Medulla oblongata (tissue), 1 donor: ENCODE results near the gene GNRHR.
"Not testable (repeated sequence)": the region's sequence is repeated elsewhere in the genome, so short reads cannot be mapped to it uniquely, and the experiment has no call there.

Experiments used
- DNase-seq: peaks from one replicate; pipeline ENCODE4 v3.0.0-alpha.2; 2015; ENCODE audit errors: extremely low spot score

The GNRHR gene

DNA sequence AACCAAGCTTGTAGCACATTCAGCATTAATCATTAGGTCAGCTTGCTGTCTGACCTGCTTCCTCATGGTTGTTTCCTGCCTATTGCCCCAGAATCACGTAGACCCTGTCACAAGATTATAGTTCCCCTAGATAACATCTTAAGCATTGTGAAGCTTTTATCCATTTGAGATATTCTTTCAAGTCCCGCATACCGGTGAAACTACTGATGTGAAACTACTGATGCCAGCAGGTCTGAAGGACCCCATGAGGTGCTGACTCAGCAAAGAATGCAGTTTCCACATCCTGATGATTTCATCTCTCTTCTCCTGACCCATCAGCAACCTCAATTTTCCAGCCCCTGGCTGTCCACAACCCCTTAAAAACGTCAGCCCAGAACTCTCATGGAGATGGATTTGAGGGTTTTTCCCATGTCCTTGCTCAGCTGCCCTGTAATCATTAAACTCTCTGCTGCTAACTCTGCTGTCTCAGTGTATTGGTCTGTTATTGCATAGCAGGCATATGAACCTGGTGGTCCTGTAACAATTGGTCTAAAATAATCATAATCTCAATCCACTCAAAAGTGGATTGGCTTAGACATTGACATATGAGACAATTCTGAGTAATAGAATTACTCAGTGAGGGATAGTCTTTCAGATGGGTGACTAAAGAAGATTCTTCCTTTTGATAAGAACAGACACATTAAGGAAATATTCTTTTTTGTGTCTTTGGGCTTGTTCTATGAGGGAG is 26.9 kb downstream of the GNRHR start:
- no peak for DNase-seq

DNA sequence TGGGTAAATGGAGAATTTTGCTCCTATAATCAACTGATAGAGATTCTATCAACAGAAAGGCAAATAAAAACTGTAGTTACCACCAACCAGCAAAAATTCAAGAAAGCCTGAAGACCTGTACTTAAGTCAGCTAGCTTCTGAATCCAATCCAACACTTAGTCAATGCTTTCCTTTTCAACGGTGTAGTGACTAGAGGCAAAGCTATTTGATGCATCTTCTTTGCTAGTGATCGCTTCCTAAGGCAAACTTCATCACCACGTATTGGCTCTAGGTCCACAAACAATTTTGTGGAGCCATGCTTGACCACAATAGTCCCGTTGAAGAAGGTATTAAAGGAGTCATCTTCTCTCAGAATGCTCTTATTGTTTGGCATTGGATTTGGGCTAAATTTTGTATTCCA is 28.2 kb downstream of the GNRHR start:
- DNase-seq, result no peak

DNA sequence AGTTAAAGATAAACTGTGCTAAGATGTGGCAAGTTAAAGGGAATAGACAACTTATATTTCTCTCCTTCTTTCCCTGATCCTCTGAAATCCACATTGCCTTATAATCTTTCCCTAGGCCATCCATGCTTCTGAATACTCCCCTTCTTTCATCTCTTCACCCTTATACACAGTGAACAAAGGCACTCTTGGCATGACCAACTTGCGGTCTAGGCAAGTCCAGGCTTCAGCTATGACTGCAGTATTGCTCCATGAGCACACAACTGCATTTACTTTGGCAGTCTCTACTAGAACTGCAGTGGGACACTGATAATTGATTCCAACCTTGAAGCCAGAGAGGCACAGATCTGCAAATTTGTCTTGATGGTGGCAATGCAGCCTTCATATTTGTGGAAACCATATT is 29.1 kb downstream of the GNRHR start:
- peak; percentile 12 for DNase-seq

DNA sequence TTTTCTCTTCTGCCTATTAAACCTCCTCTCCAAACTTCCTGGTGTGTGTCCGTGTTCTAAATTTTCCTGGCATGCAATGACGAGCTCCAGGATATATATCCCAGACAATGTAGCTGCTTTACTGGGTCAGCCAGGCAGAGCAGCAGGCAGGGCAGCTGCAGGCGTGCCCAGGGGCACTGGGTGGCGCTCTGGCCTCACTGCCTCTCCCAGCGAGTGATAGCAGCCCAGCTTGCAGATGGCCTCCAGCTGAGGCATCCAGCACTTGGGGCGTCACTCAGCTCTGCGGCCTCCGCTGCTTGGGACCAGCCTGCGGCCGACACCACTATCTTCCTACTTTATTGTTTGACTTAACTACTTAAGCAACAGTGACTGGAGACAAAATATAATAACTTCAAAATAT is 30.2 kb downstream of the GNRHR start:
- no peak for DNase-seq

DNA sequence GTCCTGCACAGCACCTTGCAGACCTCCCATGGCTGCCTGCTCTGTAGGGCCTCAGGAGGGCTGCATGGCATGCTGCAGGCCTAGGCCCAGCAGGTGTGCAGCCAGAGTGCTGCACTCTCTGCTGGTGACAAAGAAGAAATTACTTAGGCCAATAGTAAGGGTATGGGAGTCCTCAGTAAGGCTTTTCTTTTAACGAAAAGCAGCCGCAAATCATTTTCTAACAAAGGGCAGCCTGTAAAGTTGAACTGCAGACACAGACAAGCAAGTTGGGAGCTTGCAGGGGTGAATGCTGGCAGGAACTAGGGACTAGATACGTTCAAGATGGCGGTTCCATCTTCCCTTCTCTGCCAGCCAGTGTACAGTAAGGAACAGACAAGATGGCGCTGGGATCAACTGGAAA is 30.8 kb downstream of the GNRHR start:
- DNase-seq, result no peak

DNA sequence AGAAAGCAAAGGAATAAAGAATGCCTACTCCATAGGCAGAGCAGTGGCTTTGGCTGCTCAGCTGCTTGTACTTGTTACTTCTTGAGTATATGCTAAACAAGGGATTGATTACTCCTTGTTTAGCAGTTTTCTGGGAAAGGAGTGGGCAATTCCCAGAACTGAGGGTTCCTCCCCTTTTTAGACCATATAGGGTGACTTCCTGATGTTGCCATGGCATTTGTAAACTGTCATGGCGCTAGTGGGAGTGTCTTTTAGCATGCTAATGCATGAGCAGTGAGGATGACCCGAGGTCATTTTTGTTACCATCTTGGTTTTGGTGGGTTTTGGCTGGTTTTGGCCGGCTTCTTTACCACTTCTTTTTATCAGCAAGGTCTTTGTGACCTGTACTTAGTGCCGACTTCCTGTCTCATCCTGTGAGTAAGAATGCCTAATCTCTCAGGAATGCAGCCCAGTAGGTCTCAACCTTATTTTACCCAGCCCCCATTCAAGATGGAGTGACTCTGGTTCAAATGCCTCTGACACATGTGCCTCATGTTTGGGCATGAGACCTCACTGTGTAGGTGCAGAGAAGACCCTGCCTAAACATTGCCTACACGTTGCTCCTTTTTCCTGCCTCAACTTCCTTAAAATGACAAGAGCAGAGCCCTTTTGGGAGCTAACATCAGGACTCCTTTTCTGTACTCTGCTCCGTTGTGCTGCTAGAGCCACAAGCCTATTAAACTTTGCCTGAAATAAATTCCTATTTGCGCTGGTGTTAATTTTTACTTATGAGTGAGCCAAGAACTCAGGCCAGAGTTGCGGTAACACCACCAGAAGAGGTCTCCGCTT is 32.2 kb downstream of the GNRHR start:
- DNase-seq, result no peak

DNA sequence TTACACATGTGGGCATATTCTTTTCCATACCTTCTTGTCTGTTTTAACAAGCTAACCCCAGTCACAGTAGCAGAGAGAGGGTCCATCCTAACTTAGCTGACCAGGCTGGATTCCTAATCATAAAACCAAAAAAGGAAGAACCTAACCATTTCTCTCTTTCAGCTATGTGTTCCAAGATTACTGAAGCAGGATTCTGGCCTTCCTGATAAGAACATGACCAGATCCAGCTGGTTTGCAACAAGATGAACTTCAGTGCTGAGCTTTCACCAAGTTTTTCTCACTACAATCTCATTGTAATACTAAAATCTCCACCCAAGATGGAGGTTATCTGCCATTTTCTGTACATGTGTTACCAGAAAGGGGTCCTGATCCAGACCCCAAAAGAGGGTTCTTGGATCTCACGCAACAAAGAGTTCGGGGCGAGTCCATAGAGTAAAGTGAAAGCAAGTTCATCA is 32.8 kb downstream of the GNRHR start:
- no peak for DNase-seq

DNA sequence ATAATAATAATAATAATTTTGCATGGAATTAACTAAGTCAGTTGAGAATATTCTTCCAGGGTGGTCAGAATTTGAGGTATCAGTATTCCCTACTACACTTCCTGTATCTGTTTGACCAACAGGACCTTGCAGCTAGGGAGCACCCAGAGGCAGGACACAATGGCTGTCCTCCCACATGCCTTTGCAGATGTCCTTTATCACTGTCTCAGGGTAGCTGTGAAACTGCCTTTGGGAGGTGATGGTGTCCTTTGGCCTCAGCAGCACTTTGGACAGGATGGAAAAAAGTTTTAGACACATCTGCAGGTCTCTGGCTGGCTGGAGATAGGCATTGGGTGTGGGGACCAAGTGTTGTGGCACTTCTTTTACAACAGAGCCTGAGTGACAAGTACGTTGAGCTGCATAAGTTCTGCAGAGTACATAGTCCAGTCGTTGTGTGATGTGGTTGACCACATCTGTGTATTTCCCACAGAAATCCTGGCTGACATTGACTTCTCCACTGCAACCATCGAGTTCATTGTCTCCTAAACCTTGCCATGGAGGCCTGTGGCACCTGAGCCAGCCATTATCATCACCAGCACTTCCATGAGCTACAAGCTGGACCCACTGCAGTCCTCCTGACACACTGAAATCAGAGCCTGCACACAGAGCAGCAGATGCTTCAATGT is 34.1 kb downstream of the GNRHR start:
- DNase-seq, result no peak

DNA sequence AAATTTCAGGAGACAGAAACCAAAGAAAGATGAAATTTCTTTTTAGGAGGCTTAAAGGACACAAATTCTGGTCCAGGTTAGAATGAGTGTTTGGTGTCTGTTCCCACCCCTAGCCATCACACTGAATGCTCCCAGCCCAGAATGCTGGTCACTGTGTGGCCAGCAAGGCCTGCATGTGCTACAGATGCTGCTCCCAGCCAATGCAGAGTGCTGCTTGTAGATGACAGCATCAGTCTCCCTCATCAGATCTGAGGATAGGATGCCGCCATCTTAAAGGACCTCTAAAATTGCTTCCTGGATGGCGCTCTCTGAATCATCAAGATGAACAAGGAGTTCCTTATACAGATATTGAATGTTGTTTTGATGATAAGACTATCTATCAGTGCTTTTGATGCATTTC is 35.3 kb downstream of the GNRHR start:
- DNase-seq, result no peak

DNA sequence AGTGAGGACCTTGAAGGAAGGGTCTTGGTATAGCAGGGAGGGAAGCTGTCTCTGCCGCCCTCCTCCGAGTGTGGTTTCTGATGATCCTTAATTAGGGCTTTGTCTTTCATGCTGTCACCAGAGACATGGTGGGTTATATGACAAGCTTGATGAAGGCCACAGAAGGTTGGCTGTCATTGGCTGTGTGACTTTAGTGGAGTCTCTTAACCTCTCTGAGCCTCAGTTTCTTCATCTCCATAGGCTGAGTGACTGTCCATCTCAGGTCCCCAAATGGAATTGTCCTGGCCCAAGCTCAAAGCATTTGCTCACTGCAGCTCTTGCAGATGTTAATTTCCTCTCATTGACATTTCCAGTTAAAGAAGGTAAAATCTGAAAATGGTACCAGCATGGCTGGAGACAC is 36.6 kb downstream of the GNRHR start:
- no peak for DNase-seq

DNA sequence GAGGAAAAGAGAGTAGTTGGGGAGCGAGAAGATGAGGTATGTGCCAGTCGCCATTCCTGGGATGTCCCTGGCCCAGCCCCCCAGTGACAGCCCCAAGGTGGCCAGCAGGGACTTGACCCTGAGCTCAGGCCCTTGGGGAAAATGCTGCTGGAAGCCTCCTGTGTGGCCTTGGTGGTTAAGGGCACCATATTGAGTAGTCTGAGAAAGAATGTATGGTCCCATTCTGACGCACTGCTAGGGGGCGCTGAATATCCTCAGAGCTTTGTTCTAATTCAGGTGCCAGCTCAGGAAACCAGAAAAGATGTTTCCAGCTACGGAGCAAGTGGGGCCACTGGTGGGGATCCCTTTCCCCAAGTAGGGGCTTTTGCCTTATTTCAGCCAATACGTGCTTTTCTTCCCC is 39.2 kb downstream of the GNRHR start:
- no peak for DNase-seq

DNA sequence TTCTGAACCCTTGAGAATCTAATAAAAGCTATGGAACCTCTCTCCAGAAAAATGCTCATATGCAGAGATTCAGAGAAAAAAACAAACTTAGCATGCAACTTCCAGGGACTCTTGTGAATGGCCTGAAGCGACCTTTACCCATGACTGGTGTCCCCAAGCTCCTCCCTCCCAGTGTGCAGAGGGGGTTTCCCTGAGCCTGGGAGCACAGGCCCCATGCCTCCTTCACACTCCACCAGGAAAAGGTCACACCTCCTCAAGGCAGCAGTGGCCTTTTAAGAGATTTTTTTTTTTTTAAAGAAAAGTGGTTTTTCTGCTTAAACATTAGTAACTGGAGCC is 40.0 kb downstream of the GNRHR start:
- DNase-seq, result no peak

DNA sequence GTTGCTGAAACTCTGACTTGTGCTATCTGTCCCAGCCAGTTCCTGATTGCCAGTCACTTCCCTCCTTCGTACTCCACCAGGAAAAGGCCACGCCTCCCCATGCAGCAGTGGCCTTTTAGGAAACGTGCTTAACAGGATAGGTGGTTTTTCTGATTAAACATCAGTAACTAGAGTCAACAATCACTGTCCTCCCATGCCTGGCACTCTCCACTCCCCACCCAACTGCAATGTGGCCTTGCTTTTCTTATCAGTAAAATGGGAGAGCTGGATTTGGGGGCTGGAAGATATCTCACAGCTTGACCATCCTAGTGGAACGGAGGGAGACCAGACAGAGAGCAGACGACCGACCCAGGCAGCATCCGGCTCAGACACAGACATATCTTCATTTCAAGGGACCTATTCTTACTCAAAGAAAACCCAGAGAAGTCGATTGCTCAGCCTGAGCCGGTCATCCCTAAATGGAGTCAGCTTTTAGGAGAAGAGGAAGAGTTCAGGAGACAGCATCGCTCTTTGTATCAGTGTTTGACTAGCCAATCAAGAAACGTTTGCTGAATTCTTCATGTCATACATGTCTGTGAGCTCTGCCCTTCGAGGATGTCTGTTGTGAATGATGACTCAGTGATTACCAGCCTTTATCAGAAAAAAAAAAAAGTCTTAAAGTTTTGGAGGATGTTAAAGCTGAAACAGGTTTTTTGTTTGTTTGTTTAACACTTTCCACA is 40.5 kb downstream of the GNRHR start:
- no peak for DNase-seq

DNA sequence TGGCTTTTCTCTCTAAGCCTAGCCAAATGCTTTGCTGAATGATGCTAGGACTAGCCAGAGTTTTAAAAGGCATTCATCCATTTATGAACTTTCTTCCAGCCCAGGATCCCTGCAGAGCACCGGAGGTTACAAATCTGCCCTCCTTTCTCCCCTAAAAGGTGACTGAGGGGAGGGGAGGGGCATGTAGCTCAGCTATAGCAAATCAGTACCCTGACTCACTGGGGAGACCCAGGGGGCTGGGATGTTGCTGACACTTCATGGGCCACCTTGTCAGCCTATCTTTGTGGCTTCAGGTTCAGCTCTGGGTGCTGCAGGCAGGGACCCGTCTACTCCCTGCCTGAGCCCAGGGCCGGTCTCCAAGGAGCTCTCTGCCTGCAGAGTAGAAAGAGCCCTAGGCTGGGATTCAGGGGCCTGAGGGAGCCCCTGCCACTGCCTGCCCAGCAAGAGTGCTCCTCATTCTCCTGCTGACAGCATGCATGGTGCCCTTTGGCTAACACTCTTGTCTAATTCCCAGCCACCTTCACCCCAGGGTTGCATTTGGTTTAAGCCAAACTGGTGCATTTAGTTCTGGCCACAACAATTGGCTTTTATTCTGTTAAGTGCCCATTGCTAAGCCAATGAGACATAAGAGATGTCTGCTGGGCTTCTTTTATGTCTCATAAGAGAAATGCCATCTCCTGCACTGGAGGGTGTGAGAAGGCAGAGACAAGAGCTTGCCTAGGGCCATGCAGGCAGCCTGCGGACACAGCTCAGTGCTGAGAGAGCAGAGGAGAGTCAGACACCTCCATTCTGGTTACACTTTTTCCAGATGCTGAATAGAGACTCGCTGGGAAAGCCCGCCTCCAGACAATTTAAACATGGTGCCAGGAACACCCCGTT is 41.3 kb downstream of the GNRHR start:
- no peak for DNase-seq

DNA sequence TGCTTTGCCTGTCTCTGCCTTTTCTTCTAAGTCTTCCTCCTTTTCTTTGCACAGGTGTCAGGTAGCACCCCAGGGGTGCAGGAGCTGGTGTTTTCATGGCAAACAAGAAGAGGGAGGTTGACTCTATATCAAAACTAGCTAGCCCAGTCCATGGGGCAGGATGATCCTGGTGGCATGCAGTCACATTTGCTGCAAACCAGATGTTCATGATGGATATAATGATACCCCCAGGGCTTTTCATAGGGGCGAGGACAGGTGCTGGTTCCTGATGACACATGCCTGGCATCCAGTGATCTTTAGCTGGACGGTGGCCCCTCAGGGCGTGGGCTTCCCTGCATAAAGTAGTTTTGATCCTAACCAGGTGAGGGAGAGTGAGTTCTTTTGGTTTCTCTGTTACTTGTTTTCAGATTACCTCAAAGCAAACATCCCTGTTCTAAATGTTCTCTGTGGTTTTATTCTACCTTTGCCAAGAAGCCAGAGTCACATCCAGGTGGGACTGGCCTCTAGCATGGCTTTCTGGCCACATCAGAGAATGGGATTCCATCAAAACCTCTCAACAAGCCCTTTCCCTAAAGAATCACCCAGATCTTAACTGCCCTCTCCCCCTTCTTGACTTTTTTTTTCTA is 42.1 kb downstream of the GNRHR start:
- DNase-seq, result no peak

DNA sequence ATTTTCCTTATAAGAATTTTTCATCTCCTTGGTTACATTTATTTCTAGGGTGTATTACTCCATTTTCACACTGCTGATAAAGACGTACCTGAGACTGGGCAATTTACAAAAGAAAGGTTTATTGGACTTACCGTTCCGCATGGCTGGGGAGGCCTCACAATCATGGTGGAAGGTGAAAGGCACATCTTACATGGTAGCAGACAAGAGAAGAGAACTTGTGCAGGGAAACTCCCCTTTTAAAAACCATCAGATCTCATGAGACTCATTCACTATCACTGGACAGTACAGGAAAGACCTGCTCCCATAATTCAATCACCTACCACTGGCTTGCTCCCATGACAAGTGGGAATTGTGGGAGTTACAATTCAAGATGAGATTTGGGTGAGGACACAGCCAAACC is 47.5 kb downstream of the GNRHR start:
- DNase-seq, result not testable (repeated sequence)

DNA sequence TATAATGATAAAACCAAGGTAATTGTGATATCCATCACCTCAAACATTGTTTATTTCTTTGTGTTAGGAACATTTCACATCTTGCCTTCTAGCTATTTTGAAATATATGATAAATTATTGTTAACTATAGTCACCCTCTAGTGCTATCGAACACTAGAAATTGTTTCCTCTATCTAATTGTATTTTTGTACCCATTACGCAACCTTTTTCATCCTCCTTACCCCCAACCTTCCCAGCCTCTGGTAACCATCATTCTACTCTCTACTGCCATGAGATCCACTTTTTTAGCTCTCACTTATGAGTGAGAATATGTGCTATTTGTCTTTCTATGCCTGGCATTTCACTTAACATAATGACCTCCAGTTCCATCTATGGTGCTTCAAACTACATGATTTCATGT is 49.3 kb downstream of the GNRHR start:
- DNase-seq, result no peak

DNA sequence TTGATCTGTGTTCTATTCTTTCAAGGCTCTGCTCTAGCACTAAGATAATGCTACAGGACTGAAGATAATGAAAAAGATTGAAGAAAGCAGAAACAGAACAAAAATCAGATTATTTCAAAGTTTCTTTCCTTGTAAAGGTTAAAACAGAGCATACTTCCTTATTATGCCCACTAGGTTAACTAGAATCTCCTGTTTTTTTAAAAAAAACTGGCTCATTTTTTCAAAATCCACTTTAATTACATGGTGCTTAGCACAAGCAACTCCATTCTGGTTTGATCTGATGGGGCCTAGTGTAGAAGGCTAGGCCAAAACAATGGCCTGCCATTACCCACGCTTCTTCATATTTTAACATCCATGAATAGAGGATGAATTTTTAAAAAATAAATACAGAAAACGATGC is 52.0 kb downstream of the GNRHR start:
- no peak for DNase-seq

DNA sequence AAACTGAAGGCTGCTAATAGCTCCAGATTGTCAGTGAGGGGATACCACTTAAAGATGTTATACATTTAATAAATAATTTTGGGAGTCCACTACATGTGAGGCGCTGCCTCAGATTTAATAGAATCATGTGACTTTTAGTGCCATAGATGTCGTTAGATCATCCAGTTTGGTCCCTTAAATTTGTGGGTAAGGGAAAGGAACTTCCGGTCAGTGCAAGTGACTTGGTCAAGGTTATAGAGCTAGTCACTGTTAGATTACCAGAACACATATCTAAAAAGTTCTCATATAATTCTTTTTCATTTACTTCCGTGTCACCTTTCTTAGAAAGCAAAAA is 52.7 kb downstream of the GNRHR start:
- DNase-seq, result no peak

DNA sequence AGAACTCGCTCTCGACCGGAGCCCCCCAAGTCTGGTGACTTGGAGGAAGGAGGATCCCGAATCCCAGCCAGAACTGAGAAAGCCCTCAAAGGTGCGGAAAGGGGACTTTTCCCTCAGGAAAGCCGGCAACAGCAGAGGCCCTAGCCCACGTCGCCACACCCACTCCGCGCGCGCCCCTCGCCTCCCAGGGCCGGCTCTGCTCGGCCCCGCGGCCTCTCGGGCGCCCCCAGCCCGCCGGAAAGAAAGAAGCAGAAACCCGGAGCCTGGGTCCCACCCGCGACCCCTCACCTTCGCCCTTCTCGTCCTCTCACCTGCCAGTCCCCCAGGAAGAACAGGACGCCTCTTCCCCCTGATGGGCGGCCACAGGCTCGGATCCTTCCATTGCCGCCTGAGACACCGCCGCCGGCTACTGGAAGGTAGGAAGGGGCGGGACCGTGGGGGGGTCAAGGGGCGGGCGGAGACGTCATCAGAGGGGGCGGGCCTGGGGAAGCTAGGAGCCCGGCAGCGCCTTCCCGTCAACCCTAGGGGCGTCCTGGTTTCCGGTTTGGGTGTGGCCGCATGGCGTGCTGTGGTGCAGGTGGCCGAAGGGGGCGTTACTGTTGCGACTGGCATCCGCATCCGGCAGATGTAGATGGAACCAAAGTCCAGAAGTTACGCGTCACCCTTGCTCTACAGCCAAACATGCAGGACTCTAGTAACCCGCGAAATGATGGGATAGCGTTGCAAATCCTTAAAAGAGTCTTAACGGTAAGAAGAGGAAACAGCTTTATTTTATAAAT is 53.3 kb downstream of the GNRHR start, which contains the start of gene UBA6:
Gene UBA6 (minus strand): TSS at position 418 of the 779 bp plus-strand sequence. CDS start 36 bp downstream, at position 382.
- peak; percentile 96 for DNase-seq
